Measurements from ENCODE around the gene ATP5PD.
"Not testable (repeated sequence)": the region's sequence is repeated elsewhere in the genome, so short reads cannot be mapped to it uniquely, and the experiment has no call there.

ATP5PD gene

DNA sequence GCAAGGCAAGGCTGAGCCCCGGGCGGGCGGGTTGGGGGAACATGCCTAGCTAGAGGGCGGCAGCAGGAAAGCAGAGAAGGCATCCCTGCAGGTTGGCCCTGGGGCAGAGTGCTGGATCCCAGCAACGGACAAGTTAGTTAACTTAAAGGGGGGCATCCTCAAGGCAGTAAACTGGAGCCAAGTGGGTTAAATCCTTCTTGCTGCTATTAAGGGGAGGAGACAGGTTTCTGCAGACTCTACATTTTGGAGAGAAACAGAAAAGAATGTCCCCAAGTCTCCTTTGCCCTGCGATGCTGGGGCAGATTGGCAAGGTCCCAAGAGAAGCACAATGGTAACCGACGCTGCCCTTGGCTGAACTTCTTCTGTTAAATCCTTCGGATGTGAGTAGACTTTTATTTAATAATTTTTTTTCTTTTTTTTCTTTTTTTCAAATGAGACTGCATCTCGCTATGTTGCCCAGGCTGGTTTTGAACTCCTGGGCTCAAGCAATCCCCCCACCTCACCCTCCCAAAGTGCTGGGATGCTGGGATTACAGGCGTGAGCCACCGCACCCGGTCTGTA, 14.0 kb downstream of the ATP5PD start:
- Histone ChIP-seq H3K79me2 (ENCODE audit: low read length) (no peaks in the 10 kb centered on the region), H3F3A (ENCODE audit: insufficient read depth, low read length) (peaks cover 27% of the 10 kb centered on the region), H3K9ac (ENCODE audit: low read length) (no peak overlapping the region), H3K9me3 (replicated peaks; ENCODE audit: insufficient read depth, low read length) (no peaks in the 10 kb centered on the region), H3K27me3 (replicated peaks; ENCODE audit: insufficient read depth, low read length) (no peaks in the 10 kb centered on the region; the same call in 1 of the 2 replicates), H2AFZ (ENCODE audit: low read length) (no peak overlapping the region), H3K4me2 (ENCODE audit: low read depth, low read length) (peak overlapping the region; percentile 83), H3K36me3 (replicated peaks; ENCODE audit: insufficient read depth, low read length) (no peaks in the 10 kb centered on the region), H3K9me2 (replicated peaks; ENCODE audit: insufficient read depth, low read length) (no peaks in the 10 kb centered on the region), H3K4me1 (ENCODE audit: low read length) (0 out of 2 replicates have a peak, but pooled peaks cover 4% of the 10 kb centered on the region), H3K4me3 (ENCODE audit: low read length) (peak overlapping the region; percentile 25; the same call in 1 of the 2 replicates), H3K27ac (ENCODE audit: low read length) (no peak overlapping the region), H4K20me1 (ENCODE audit: insufficient read depth, low read length) (no peaks in the 10 kb centered on the region)
- no peak for DNase-seq
- TF ChIP-seq EZH2phosphoT487 (IDR thresholded peaks at IDR 0.05; ENCODE audit: low read length) (no peak), EZH2 (optimal IDR thresholded peaks at IDR 0.05; ENCODE audit: low read depth, low read length) (no peak)
- TF ChIP-seq, protein P1, sequence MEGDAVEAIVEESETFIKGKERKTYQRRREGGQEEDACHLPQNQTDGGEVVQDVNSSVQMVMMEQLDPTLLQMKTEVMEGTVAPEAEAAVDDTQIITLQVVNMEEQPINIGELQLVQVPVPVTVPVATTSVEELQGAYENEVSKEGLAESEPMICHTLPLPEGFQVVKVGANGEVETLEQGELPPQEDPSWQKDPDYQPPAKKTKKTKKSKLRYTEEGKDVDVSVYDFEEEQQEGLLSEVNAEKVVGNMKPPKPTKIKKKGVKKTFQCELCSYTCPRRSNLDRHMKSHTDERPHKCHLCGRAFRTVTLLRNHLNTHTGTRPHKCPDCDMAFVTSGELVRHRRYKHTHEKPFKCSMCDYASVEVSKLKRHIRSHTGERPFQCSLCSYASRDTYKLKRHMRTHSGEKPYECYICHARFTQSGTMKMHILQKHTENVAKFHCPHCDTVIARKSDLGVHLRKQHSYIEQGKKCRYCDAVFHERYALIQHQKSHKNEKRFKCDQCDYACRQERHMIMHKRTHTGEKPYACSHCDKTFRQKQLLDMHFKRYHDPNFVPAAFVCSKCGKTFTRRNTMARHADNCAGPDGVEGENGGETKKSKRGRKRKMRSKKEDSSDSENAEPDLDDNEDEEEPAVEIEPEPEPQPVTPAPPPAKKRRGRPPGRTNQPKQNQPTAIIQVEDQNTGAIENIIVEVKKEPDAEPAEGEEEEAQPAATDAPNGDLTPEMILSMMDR (IDR thresholded peaks at IDR 0.05; ENCODE audit: low read length) = no peak

DNA sequence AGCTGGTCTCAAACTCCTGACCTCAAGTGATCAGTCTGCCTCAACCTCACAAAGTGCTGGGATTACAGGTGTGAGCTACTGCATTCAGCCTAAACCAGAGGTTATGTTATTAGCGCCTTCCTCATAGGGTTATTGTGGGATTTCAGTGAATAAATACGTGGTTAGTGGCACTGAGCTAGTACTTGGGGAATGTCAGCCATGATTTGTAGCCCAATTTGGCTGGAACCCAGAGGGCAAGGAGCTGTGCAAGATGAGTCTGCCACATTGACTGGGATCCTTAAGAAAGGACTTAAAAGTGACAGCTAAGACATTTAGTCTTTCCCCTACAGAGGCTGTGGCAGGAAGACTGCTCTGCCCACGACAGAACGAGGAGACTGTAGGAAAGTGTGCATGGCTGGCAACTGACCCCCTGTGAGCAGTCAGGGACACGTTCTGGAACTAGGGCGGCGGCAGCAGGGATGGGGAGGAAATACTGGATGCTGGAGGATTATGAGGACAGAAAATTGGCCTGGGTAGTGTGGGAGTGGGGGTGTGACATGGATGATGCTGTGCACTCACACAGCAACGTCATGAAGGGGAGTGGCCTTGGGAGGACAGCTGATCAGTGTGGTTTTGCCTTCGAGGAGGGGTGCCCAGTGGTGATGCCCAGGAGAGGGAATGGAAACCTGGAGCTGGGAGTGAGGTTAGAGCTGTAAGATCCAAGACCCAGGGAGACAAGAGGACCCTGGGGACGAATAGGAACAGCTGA, 14.6 kb downstream of the ATP5PD start:
- Histone ChIP-seq H3K4me1 (ENCODE audit: low read length) (0 out of 2 replicates have a peak, but pooled peaks cover 4% of the 10 kb centered on the region), H3K27ac (ENCODE audit: low read length) (no peak overlapping the region), H4K20me1 (ENCODE audit: insufficient read depth, low read length) (no peaks in the 10 kb centered on the region), H3F3A (ENCODE audit: insufficient read depth, low read length) (peaks cover 23% of the 10 kb centered on the region), H3K4me2 (ENCODE audit: low read depth, low read length) (peak overlapping the region; percentile 83), H3K4me3 (ENCODE audit: low read length) (peak overlapping the region; percentile 25; the same call in 1 of the 2 replicates), H3K9me3 (replicated peaks; ENCODE audit: insufficient read depth, low read length) (no peaks in the 10 kb centered on the region), H2AFZ (ENCODE audit: low read length) (0 out of 2 replicates have a peak overlapping the region, but pooled peaks have one; percentile 36), H3K27me3 (replicated peaks; ENCODE audit: insufficient read depth, low read length) (no peaks in the 10 kb centered on the region; the same call in 1 of the 2 replicates), H3K36me3 (replicated peaks; ENCODE audit: insufficient read depth, low read length) (no peaks in the 10 kb centered on the region), H3K9ac (ENCODE audit: low read length) (no peak overlapping the region), H3K79me2 (ENCODE audit: low read length) (no peaks in the 10 kb centered on the region), H3K9me2 (replicated peaks; ENCODE audit: insufficient read depth, low read length) (no peaks in the 10 kb centered on the region)
- TF ChIP-seq EZH2phosphoT487 (IDR thresholded peaks at IDR 0.05; ENCODE audit: low read length) (no peak), EZH2 (optimal IDR thresholded peaks at IDR 0.05; ENCODE audit: low read depth, low read length) (no peak)
- TF ChIP-seq, protein P1 (IDR thresholded peaks at IDR 0.05; ENCODE audit: low read length) = no peak
- no peak for DNase-seq

DNA sequence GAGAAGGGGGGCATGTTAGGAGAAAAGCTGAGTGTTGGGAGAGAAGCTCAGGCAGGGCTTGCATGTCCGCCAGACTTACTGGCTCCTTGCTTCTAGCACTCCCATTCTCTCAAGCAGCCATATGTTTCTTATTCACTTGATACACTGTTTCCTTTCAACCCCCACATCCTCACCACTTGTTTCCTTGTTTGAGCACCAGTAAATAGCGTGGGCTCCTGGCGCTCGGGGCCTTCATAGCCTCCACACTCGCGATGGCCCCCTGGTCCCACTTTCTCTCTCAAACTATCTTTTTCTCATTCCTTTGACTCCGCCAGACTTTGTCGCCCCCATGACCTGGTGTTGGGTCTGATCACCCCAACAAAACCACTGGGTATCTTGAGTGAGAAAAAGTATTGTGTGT, 16.6 kb downstream of the ATP5PD start:
- no peak overlapping the region for H3K4me3 ChIP-seq (ENCODE audit: low read length)
- no peaks in the 10 kb centered on the region; the same call in 1 of the 2 replicates for H3K27me3 ChIP-seq (replicated peaks; ENCODE audit: insufficient read depth, low read length)
- H3K4me1 ChIP-seq (ENCODE audit: low read length) = 0 out of 2 replicates have a peak, but pooled peaks cover 4% of the 10 kb centered on the region
- H3K36me3 ChIP-seq (replicated peaks; ENCODE audit: insufficient read depth, low read length) = no peaks in the 10 kb centered on the region
- H3K27ac ChIP-seq (ENCODE audit: low read length) = no peak overlapping the region
- no peaks in the 10 kb centered on the region for H4K20me1 ChIP-seq (ENCODE audit: insufficient read depth, low read length)
- no peaks in the 10 kb centered on the region for H3K9me3 ChIP-seq (replicated peaks; ENCODE audit: insufficient read depth, low read length)
- TF ChIP-seq EZH2phosphoT487 (IDR thresholded peaks at IDR 0.05; ENCODE audit: low read length) (no peak), EZH2 (optimal IDR thresholded peaks at IDR 0.05; ENCODE audit: low read depth, low read length) (no peak)
- no peak for DNase-seq
- H3K9ac ChIP-seq (ENCODE audit: low read length) = no peak overlapping the region
- no peak overlapping the region for H3K4me2 ChIP-seq (ENCODE audit: low read depth, low read length)
- peaks cover 23% of the 10 kb centered on the region for H3F3A ChIP-seq (ENCODE audit: insufficient read depth, low read length)
- no peak overlapping the region for H2AFZ ChIP-seq (ENCODE audit: low read length)
- H3K9me2 ChIP-seq (replicated peaks; ENCODE audit: insufficient read depth, low read length) = no peaks in the 10 kb centered on the region
- H3K79me2 ChIP-seq (ENCODE audit: low read length) = no peaks in the 10 kb centered on the region

DNA sequence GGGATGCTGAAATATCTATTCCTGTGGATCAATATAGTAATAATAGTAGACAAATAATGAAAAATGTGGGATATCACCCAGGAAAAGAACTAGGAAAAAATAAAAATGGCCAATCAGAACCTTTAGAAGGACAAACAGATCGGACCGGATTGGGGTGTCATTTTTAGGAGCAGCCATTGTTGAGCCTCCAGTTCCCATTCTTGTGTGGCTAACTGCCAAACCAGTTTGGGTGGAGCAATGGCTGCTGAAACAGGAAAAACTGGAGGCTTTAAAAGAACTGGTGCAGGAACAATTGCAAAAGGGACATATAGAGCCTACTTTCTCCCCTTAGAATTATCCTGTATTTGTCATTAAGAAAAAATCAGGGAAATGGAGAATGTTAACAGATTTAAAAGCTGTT, 20.1 kb downstream of the ATP5PD start:
- H3K27me3 ChIP-seq (replicated peaks; ENCODE audit: insufficient read depth, low read length); H3K9me3 ChIP-seq (replicated peaks; ENCODE audit: insufficient read depth, low read length); H3K4me1 ChIP-seq (ENCODE audit: low read length); H3K27ac ChIP-seq (ENCODE audit: low read length); H3F3A ChIP-seq (ENCODE audit: insufficient read depth, low read length); H3K79me2 ChIP-seq (ENCODE audit: low read length); H3K9me2 ChIP-seq (replicated peaks; ENCODE audit: insufficient read depth, low read length); H3K4me3 ChIP-seq (ENCODE audit: low read length); H3K4me2 ChIP-seq (ENCODE audit: low read depth, low read length); H3K9ac ChIP-seq (ENCODE audit: low read length); H4K20me1 ChIP-seq (ENCODE audit: insufficient read depth, low read length); DNase-seq; H3K36me3 ChIP-seq (replicated peaks; ENCODE audit: insufficient read depth, low read length); H2AFZ ChIP-seq (ENCODE audit: low read length): not testable (repeated sequence)

GRCh38 chr17:75025398-75025734, 21.4 kb downstream of the ATP5PD start:
- not testable (repeated sequence) for H3F3A ChIP-seq (ENCODE audit: insufficient read depth, low read length); H4K20me1 ChIP-seq (ENCODE audit: insufficient read depth, low read length); H3K27me3 ChIP-seq (replicated peaks; ENCODE audit: insufficient read depth, low read length); H3K9ac ChIP-seq (ENCODE audit: low read length); H3K9me2 ChIP-seq (replicated peaks; ENCODE audit: insufficient read depth, low read length); H3K27ac ChIP-seq (ENCODE audit: low read length); H3K4me2 ChIP-seq (ENCODE audit: low read depth, low read length); H3K79me2 ChIP-seq (ENCODE audit: low read length); H3K4me1 ChIP-seq (ENCODE audit: low read length); H3K36me3 ChIP-seq (replicated peaks; ENCODE audit: insufficient read depth, low read length); H3K4me3 ChIP-seq (ENCODE audit: low read length); H2AFZ ChIP-seq (ENCODE audit: low read length); DNase-seq; H3K9me3 ChIP-seq (replicated peaks; ENCODE audit: insufficient read depth, low read length)
